GM19240 (cell line): ENCODE data around the gene KIF2A.

Source experiments
- DNase-seq: peaks from one replicate; pipeline ENCODE4 v3.0.0; 2011; ENCODE audit warnings: low spot score; ENCODE audit not compliant: insufficient read length

Gene KIF2A

GRCh38 chr5:62376064-62376463, 70.1 kb downstream of the KIF2A start:
- DNase-seq: no peak

- DNase-seq: no peak
Observed at GRCh38 chr5:62385131-62385530, 79.1 kb downstream of the KIF2A start.

- DNase-seq: no peak
Observed at GRCh38 chr5:62385816-62386400, 79.9 kb downstream of the KIF2A start.

- no peak for DNase-seq
Observed at GRCh38 chr5:62386824-62387223, 80.8 kb downstream of the KIF2A start.

- no peak for DNase-seq
Observed at GRCh38 chr5:62395210-62395950, 89.4 kb downstream of the KIF2A start.

- DNase-seq: peak; percentile 78
Observed at GRCh38 chr5:62403411-62404250, 97.6 kb downstream of the KIF2A start, which contains the start of gene DIMT1. Gene DIMT1 (minus strand): TSS chr5:62403905. CDS start chr5:62403772, 133 bp downstream.

- peak; percentile 87 for DNase-seq
Observed at GRCh38 chr5:62412549-62413329, 106.7 kb downstream of the KIF2A start, which contains the start of gene IPO11. Gene IPO11 (plus strand): TSS chr5:62412763. CDS start chr5:62437280, 24,517 bp downstream.

- DNase-seq: no peak
Observed at GRCh38 chr5:62413711-62414110, 107.7 kb downstream of the KIF2A start.

- DNase-seq: no peak
Observed at GRCh38 chr5:62418462-62419076, 112.6 kb downstream of the KIF2A start.

- no peak for DNase-seq
Observed at GRCh38 chr5:62419609-62420008, 113.6 kb downstream of the KIF2A start.

- DNase-seq: no peak
Observed at GRCh38 chr5:62421414-62421813, 115.4 kb downstream of the KIF2A start.

- DNase-seq: no peak
Observed at GRCh38 chr5:62424763-62425162, 118.8 kb downstream of the KIF2A start.

- no peak for DNase-seq
Observed at GRCh38 chr5:62431735-62432620, 126.0 kb downstream of the KIF2A start.

- DNase-seq: no peak
Observed at GRCh38 chr5:62432621-62433064, 126.6 kb downstream of the KIF2A start.
